ENCODE measurements around the gene TUFT1.

The TUFT1 gene

GRCh38 chr1:151524736-151525135 lies 15.4 kb upstream of the TUFT1 start:
- no peak for DNase-seq (ENCODE audit: low read depth)
- H3K4me3 ChIP-seq (ENCODE audit: control insufficient read depth, low read depth, low read length) = no peak overlapping the region
- no peak for TF ChIP-seq CTCF (IDR thresholded peaks at IDR 0.05; ENCODE audit: control insufficient read depth, insufficient read depth, low read depth, low read length, missing control alignments)

GRCh38 chr1:151526735-151527525 lies 13.2 kb upstream of the TUFT1 start:
- no peak for DNase-seq (ENCODE audit: low read depth)
- H3K4me3 ChIP-seq (ENCODE audit: control insufficient read depth, low read depth, low read length) = no peak overlapping the region
- no peak for TF ChIP-seq CTCF (IDR thresholded peaks at IDR 0.05; ENCODE audit: control insufficient read depth, insufficient read depth, low read depth, low read length, missing control alignments)

- TF ChIP-seq CTCF (IDR thresholded peaks at IDR 0.05; ENCODE audit: control insufficient read depth, insufficient read depth, low read depth, low read length, missing control alignments) = no peak
- DNase-seq (ENCODE audit: low read depth) = no peak
- H3K4me3 ChIP-seq (ENCODE audit: control insufficient read depth, low read depth, low read length) = no peak overlapping the region
These were observed 10.9 kb upstream of the TUFT1 start for GRCh38 chr1:151529211-151529702.

GRCh38 chr1:151529781-151530180 lies 10.3 kb upstream of the TUFT1 start:
- no peak for DNase-seq (ENCODE audit: low read depth)
- no peak for TF ChIP-seq CTCF (IDR thresholded peaks at IDR 0.05; ENCODE audit: control insufficient read depth, insufficient read depth, low read depth, low read length, missing control alignments)
- no peak overlapping the region for H3K4me3 ChIP-seq (ENCODE audit: control insufficient read depth, low read depth, low read length)

- no peak overlapping the region for H3K4me3 ChIP-seq (ENCODE audit: control insufficient read depth, low read depth, low read length)
- no peak for TF ChIP-seq CTCF (IDR thresholded peaks at IDR 0.05; ENCODE audit: control insufficient read depth, insufficient read depth, low read depth, low read length, missing control alignments)
- no peak for DNase-seq (ENCODE audit: low read depth)
These were observed 9.6 kb upstream of the TUFT1 start for GRCh38 chr1:151530461-151530860.

GRCh38 chr1:151533870-151534269 lies 6.2 kb upstream of the TUFT1 start:
- no peak overlapping the region for H3K4me3 ChIP-seq (ENCODE audit: control insufficient read depth, low read depth, low read length)
- no peak for DNase-seq (ENCODE audit: low read depth)
- no peak for TF ChIP-seq CTCF (IDR thresholded peaks at IDR 0.05; ENCODE audit: control insufficient read depth, insufficient read depth, low read depth, low read length, missing control alignments)
